PFSK-1 (cell line): ENCODE results near the gene DALRD3.

ENCODE experiments used
- FOXP2 ChIP-seq: optimal IDR thresholded peaks from 2 replicates; pipeline ENCODE3; 2011; ENCODE audit warnings: borderline replicate concordance, control low read depth, inconsistent platforms; ENCODE audit not compliant: insufficient read depth; ENCODE audit errors: extremely low read length, extremely low read depth
- POLR2AphosphoS5 ChIP-seq: IDR thresholded peaks from 2 replicates; pipeline ENCODE4 v1.6.1; 2012; ENCODE audit warnings: low read depth, mild to moderate bottlenecking, control low read depth, low read length, moderate library complexity
- REST ChIP-seq, 2 experiments: IDR thresholded peaks; 2 replicates each; pipeline versions ENCODE4 v1.6.1 to v1.8.0; 2011 to 2012; ENCODE audit warnings: low read depth in 2 of 2, low read length in 2 of 2, control low read depth in 1 of 2, inconsistent platforms in 1 of 2, mild to moderate bottlenecking in 1 of 2, moderate library complexity in 1 of 2; ENCODE audit not compliant: insufficient read depth in 1 of 2
- SIN3A ChIP-seq: IDR thresholded peaks from 2 replicates; pipeline ENCODE4 v1.6.1; 2012; ENCODE audit warnings: mild to moderate bottlenecking, low read length, moderate library complexity, borderline replicate concordance; ENCODE audit not compliant: insufficient read depth
- TAF1 ChIP-seq: IDR thresholded peaks from 2 replicates; pipeline ENCODE4 v1.6.1; 2012; ENCODE audit warnings: low read length, control low read depth, borderline replicate concordance; ENCODE audit not compliant: insufficient read depth

Gene DALRD3

GRCh38 chr3:48991851-48992545 lies 26.4 kb downstream of the DALRD3 start:
- TF ChIP-seq SIN3A (no peak), TAF1 (no peak), REST (IDR thresholded peaks at IDR 0.05; ENCODE audit: insufficient read depth in 1 of 2, low read depth in 2 of 2, low read length in 2 of 2) (no peak), FOXP2 (no peak), POLR2AphosphoS5 (no peak)

GRCh38 chr3:48990636-48991469 lies 27.5 kb downstream of the DALRD3 start:
- no peak for TF ChIP-seq REST (IDR thresholded peaks at IDR 0.05; ENCODE audit: insufficient read depth in 1 of 2, low read depth in 2 of 2, low read length in 2 of 2)
- no peak for TF ChIP-seq POLR2AphosphoS5
- TF ChIP-seq FOXP2 = no peak
- TF ChIP-seq TAF1 = no peak
- TF ChIP-seq SIN3A = no peak

GRCh38 chr3:48989796-48990635 lies 28.4 kb downstream of the DALRD3 start, which contains the start of gene P4HTM:
TSS of gene P4HTM (plus strand) at chr3:48990241. CDS start at chr3:48990257, 16 bp downstream.
- TF ChIP-seq SIN3A (no peak), POLR2AphosphoS5 (no peak)

GRCh38 chr3:48989126-48989795 lies 29.1 kb downstream of the DALRD3 start:
- TF ChIP-seq TAF1 (no peak), SIN3A (no peak), POLR2AphosphoS5 (no peak), FOXP2 (no peak), REST (IDR thresholded peaks at IDR 0.05; ENCODE audit: insufficient read depth in 1 of 2, low read depth in 2 of 2, low read length in 2 of 2) (no peak)

GRCh38 chr3:48985831-48986376 lies 32.5 kb downstream of the DALRD3 start:
- no peak for TF ChIP-seq FOXP2
- TF ChIP-seq SIN3A = no peak
- no peak for TF ChIP-seq TAF1
- no peak for TF ChIP-seq REST (IDR thresholded peaks at IDR 0.05; ENCODE audit: insufficient read depth in 1 of 2, low read depth in 2 of 2, low read length in 2 of 2)
- TF ChIP-seq POLR2AphosphoS5 = no peak
